K562 (cell line): ENCODE results near the gene RFX3.

Source experiments
- BRCA1 ChIP-seq, 2 experiments: fragments of 450-650 bp in 1 of 2; sonication (generic) in 1 of 2; formaldehyde crosslinking in 1 of 2; IDR thresholded peaks; 2 replicates each; pipeline versions ENCODE4 v1.5.0 to v1.6.1; 2017 to 2020; ENCODE audit warnings: mild to moderate bottlenecking in 1 of 2, missing genetic modification reagents in 1 of 2
- CBX3 ChIP-seq, 2 experiments: IDR thresholded peaks; 1 replicate in 1 of 2; 2 replicates in 1 of 2; pipeline ENCODE4 v1.6.1; 2012; ENCODE audit warnings: inconsistent platforms in 2 of 2, low read length in 2 of 2, borderline replicate concordance in 1 of 2, control low read depth in 1 of 2
- SREBF2 ChIP-seq: sonication (generic); formaldehyde crosslinking; IDR thresholded peaks from 2 replicates; pipeline ENCODE4 v1.4.0; 2020; ENCODE audit warnings: mild to moderate bottlenecking, missing genetic modification reagents
- SRSF1 ChIP-seq: fragments of 200-400 bp; formaldehyde crosslinking; IDR thresholded peaks from 2 replicates; pipeline ENCODE4 v1.6.1; 2017; ENCODE audit warnings: mild to moderate bottlenecking, low read depth, low read length, moderate library complexity
- STAG1 ChIP-seq: sonication (generic); formaldehyde crosslinking; IDR thresholded peaks from 2 replicates; pipeline ENCODE4 v1.5.0; 2020; ENCODE audit warnings: missing genetic modification reagents, borderline replicate concordance
- TBL1XR1 ChIP-seq, 2 experiments: IDR thresholded peaks; 2 replicates each; pipeline ENCODE4 v1.6.1; 2012; ENCODE audit warnings: improper control_type of control experiment in 2 of 2, low read length in 2 of 2, mild to moderate bottlenecking in 1 of 2
- ZNF253 ChIP-seq: fragments of 250-450 bp; sonication (Bioruptor Pico); conservative IDR thresholded peaks from 2 replicates; pipeline ENCODE4 v1.6.1; 2021; ENCODE audit warnings: mild to moderate bottlenecking
- ZNF830 ChIP-seq: fragments of 250-450 bp; sonication (Bioruptor Pico); IDR thresholded peaks from 2 replicates; pipeline ENCODE4 v1.5.0; 2021; ENCODE audit warnings: mild to moderate bottlenecking
- TF ChIP-seq, protein P1 (sequence below): sonication (generic); formaldehyde crosslinking; IDR thresholded peaks from 2 replicates; pipeline ENCODE4 v1.8.1; 2022; ENCODE audit warnings: missing genetic modification reagents
- TF ChIP-seq, protein P2 (sequence below): fragments of 250-450 bp; sonication (Bioruptor Pico); IDR thresholded peaks from 2 replicates; pipeline ENCODE4 v1.8.0; 2022; ENCODE audit warnings: inconsistent platforms, mild to moderate bottlenecking, moderate library complexity, borderline replicate concordance
- TF ChIP-seq, protein P3 (sequence below), 3 experiments: IDR thresholded peaks in 2 of 3; conservative IDR thresholded peaks in 1 of 3; 2 replicates each; pipeline ENCODE4 v1.5.1; 2011 to 2012; ENCODE audit warnings: low read length in 3 of 3, mild to moderate bottlenecking in 3 of 3, control low read depth in 2 of 3, improper control_type of control experiment in 1 of 3, inconsistent platforms in 1 of 3, low read depth in 1 of 3, mixed read lengths in 1 of 3, moderate library complexity in 1 of 3; ENCODE audit not compliant: insufficient read depth in 2 of 3

GRCh38 chr9:3323714-3324113 lies 202.1 kb downstream of the RFX3 start:
- no peak for TF ChIP-seq BRCA1 (IDR thresholded peaks at IDR 0.05)
- no peak for TF ChIP-seq BRCA1 (CRISPR knock-in tag; IDR thresholded peaks at IDR 0.05)
- no peak for TF ChIP-seq ZNF830
- no peak for TF ChIP-seq CBX3 (IDR thresholded peaks at IDR 0.05; ENCODE audit: borderline replicate concordance in 1 of 2, low read length in 2 of 2)
- no peak for TF ChIP-seq SREBF2 (CRISPR knock-in tag)
- TF ChIP-seq, protein P1, sequence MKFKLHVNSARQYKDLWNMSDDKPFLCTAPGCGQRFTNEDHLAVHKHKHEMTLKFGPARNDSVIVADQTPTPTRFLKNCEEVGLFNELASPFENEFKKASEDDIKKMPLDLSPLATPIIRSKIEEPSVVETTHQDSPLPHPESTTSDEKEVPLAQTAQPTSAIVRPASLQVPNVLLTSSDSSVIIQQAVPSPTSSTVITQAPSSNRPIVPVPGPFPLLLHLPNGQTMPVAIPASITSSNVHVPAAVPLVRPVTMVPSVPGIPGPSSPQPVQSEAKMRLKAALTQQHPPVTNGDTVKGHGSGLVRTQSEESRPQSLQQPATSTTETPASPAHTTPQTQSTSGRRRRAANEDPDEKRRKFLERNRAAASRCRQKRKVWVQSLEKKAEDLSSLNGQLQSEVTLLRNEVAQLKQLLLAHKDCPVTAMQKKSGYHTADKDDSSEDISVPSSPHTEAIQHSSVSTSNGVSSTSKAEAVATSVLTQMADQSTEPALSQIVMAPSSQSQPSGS = no peak
- TF ChIP-seq STAG1 = no peak
- TF ChIP-seq, protein P2, sequence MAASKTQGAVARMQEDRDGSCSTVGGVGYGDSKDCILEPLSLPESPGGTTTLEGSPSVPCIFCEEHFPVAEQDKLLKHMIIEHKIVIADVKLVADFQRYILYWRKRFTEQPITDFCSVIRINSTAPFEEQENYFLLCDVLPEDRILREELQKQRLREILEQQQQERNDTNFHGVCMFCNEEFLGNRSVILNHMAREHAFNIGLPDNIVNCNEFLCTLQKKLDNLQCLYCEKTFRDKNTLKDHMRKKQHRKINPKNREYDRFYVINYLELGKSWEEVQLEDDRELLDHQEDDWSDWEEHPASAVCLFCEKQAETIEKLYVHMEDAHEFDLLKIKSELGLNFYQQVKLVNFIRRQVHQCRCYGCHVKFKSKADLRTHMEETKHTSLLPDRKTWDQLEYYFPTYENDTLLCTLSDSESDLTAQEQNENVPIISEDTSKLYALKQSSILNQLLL (CRISPR knock-in tag) = no peak
- TF ChIP-seq, protein P3, sequence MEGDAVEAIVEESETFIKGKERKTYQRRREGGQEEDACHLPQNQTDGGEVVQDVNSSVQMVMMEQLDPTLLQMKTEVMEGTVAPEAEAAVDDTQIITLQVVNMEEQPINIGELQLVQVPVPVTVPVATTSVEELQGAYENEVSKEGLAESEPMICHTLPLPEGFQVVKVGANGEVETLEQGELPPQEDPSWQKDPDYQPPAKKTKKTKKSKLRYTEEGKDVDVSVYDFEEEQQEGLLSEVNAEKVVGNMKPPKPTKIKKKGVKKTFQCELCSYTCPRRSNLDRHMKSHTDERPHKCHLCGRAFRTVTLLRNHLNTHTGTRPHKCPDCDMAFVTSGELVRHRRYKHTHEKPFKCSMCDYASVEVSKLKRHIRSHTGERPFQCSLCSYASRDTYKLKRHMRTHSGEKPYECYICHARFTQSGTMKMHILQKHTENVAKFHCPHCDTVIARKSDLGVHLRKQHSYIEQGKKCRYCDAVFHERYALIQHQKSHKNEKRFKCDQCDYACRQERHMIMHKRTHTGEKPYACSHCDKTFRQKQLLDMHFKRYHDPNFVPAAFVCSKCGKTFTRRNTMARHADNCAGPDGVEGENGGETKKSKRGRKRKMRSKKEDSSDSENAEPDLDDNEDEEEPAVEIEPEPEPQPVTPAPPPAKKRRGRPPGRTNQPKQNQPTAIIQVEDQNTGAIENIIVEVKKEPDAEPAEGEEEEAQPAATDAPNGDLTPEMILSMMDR (IDR thresholded peaks at IDR 0.05 in 2 of 3, conservative IDR thresholded peaks at IDR 0.05 in 1 of 3; ENCODE audit: insufficient read depth in 2 of 3, low read depth in 1 of 3, low read length in 3 of 3) = no peak
- no peak for TF ChIP-seq TBL1XR1 (IDR thresholded peaks at IDR 0.05; ENCODE audit: low read length in 2 of 2)
- TF ChIP-seq SRSF1 = no peak
- no peak for TF ChIP-seq ZNF253 (CRISPR knock-in tag)
